GM18498 (cell line): ENCODE results near the gene CSK.

Experiments
- ATAC-seq: cut with Tn5 transposase; IDR thresholded peaks from one replicate; pipeline ENCODE4 v1.9.1; 2021; ENCODE audit warnings: mild to moderate bottlenecking, moderate library complexity; ENCODE audit not compliant: unreplicated experiment

CSK gene

DNA sequence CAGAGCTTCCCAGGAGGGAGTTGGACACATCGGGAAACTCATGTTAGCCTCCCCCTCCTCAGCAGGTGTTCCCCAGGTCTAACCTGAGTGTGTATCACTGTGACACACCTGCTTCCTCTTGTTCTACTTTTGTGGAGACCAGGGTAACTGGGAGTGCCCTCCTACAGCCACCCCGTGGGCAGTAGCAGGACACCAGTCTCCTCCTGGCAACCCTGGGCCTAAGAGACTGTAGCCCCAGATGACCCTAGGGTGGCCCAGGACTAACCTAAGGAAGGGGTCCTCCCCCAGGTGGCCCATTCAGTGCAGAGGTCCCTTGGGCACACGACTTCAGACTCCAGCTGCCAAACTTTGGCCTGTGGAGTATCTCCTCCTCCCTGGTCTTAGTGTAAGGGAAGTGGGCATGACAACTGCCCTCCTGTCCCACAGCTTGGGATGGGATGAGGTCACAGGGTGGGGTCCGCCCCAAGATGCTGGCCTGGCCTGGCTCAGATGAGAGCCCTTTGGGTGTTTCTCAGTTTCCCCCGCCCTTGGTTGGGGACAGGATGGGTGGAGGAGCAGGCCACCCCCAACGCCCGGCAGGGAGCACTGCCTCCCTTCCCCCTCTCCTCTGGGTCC lies 4.8 kb downstream of the CSK start:
- no peak for ATAC-seq

DNA sequence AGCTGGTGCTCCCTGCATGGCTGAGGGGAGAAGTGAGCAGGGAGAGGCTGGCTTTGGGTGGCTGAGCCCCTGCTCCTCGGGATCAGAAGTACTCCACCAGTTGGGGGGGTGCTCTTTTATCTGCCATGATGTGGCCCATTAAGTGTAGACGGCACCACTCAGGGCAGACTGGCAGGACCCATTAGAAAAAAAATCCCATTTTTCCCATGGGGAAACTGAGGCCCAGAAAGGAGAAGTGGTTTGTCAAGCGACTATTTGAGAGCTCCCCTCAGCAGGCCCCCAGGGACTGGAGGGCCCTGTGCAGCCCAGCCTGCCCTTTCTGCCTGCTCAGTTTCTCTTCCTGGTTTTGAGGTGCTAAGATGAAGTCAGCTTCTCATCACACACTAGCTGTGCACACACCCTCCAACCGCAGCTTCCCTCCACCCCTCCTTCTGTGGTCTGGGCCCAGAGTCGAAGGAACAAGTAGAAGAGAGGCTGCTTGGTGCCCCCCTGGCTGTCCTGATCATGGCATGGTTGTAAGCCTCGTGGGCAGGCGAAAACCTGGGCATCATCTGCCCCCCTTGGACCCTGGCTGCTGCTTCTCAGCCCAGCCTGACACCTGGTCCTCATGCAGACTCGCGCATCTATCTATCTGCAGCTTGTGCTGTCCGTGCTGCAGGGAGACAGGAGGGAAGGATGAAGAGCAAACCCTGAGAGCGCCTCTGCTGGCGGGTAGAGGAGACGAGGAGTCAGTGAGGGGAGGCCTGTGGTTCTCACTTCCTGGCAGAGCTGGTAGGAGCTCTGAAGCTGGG lies 5.6 kb downstream of the CSK start:
- ATAC-seq = peak; percentile 52

DNA sequence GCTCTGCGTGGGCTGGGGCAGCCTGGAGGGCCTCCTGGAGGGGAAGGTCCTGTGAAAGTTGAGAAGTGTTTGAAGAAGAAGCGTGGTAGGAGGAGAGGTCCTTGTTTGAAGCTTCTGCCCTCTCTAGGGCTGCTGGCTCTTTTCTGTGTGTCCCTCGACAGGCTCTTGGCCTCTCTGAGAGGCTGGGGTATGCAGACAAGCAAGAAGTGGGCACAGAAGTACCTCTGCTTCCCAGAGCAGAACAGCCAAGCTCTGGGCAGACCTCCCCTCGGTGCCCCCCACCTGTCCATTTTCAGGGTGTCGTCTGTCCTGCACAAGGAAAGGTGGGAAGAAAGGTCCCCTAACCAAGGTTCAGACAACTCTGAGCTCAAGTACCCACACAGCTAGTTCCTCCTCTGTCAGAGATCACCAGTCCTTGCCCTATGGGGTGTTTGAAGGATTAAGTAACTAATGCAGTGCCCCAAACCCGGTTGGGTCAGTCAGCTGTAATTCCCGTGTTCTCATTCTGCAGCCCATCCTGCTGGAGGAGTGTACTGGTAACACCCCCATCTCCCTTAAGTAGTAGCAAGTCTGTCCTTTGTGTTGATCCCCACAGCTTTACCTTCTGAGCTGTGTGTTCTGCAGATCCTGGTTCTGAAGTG lies 6.3 kb downstream of the CSK start:
- ATAC-seq = no peak

DNA sequence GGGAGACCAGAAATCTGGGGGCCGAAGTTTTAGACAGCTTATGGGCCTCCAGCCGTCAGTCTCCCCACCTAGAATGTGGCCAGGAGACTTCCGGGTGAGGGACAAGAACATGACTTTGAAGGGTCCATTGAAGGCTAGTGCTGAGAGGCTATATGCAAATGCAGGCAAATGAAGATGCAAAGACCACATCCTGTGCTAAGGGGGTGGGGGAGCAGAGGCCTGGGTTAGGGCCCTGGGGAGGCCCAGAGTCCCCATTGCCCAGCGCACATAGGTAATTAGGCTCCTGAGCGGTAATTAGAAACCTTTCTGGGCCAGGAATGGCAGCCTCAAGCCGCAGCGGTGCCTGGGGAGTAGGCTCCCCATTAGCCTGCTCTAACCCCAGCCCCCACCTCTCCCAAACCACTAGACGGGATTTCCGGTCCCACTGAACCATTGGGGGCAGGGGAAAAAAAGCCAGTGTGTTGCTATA lies 6.8 kb downstream of the CSK start:
- ATAC-seq = peak; percentile 38

- no peak for ATAC-seq
Observed at GRCh38 chr15:74789171-74789631, 7.3 kb downstream of the CSK start.

DNA sequence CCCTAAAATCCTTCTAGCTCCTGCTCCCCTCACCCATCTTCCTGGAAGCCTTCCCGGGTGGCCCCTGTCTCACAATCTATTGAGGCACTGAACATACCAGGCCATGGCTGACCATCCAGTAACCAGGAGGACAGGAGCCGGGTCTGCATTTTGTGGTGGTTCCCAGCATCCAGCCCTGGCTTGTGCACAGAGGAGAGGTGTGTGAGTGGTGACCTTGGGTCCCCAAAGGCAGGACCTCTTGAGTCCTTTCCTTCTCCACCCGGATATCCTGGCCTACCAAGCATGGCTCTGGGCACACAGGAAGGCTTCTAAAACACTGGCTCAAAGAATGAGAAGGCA lies 7.8 kb downstream of the CSK start:
- ATAC-seq = no peak

DNA sequence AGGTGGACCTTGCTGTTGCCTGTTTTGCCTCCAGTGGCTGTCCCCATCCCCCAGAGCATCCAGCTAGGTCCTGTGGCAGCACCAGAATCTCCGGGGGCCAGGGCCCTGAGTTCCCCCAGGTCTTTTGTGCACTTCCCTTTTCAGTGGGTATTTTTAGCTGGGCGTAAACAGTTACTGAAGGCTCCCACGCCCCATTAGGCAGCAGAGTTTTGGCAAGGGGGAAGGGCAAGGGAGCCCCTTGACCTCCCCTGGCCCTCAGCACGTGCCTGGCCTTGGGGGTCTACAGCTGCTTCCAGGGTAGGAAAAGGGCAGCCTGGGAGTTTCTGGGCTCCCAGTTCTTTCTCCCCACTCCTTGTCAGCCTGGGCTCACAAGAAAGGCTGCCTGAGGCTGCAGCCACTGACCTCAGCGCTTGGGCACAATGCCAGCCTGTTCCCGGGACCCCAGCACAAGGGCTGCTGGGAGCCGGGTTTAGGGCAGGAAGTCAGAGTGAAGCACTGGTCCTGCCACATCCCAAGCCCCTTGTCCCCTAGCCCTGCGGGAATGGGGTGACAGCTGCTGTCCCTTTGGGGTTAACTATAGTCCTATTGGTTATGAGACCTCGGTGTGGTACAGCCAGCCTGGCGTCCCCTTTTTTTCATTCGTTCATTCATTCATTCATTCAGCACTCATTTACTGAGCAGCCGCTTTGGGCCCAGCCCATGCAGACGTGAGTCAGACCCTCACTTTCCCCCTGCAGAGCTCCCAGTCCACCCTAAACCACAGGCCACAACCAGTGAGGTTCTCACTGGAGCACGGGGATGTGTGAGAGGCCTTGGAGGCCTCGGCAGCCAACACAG lies 8.4 kb downstream of the CSK start:
- no peak for ATAC-seq

DNA sequence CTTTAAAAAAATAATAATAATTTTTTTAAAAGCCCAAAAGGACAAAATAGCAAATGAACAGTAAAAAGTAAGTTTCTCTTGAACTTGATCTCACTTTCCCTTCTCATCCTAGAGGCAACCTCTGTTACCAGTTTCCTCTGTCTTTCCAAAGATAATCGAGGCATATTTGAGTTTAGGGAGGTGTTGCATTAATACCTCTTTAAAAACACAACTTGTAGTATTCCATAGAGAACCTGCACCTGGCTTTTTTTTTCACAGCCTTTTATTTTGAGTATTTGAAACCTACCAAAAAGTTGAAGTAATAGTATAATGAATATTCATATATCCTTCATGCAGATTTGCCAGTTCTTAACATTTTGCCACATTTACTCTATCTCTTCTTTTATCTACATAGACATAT lies 9.1 kb downstream of the CSK start:
- ATAC-seq = no peak

- no peak for ATAC-seq
Observed at GRCh38 chr15:74791667-74792066, 9.8 kb downstream of the CSK start.

DNA sequence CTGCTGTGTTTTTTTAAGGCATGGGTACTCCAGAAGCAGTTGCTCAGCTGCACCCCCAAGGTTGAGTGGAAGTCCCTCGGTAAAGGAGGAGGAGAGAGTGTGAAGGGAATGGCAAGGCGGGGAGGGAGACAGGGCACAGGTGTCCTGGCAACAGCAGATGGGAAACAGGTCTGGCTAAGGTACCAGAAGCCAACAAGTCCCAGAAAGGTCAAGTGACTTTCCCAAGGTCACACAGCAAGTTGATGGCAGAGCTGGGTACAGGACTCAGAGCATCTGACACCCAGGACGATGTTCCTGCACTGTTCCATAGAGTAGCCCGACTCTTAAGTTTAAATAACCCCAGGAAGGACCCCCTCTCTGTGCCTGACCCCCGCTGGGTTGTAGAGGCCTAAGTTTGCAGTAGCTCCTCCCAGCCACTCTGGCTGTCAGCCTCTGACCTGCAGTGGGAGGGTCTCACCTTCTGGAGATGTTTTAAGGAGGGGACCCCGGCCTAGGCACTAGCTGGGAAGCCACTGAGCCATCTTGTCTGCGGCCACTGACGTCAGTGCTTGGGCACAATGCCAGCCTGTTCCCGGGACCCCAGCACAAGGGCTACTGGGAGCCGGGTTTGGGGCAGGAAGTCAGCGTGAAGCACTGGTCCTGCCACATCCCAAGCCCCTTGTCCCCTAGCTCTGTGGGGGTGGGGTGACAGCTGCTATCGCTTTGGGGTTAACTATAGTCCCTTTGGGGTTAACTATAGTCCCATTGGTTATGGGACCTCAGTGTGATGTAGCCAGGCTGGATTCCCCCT lies 10.5 kb downstream of the CSK start:
- no peak for ATAC-seq

- no peak for ATAC-seq
Observed at GRCh38 chr15:74793135-74794028, 11.5 kb downstream of the CSK start.

DNA sequence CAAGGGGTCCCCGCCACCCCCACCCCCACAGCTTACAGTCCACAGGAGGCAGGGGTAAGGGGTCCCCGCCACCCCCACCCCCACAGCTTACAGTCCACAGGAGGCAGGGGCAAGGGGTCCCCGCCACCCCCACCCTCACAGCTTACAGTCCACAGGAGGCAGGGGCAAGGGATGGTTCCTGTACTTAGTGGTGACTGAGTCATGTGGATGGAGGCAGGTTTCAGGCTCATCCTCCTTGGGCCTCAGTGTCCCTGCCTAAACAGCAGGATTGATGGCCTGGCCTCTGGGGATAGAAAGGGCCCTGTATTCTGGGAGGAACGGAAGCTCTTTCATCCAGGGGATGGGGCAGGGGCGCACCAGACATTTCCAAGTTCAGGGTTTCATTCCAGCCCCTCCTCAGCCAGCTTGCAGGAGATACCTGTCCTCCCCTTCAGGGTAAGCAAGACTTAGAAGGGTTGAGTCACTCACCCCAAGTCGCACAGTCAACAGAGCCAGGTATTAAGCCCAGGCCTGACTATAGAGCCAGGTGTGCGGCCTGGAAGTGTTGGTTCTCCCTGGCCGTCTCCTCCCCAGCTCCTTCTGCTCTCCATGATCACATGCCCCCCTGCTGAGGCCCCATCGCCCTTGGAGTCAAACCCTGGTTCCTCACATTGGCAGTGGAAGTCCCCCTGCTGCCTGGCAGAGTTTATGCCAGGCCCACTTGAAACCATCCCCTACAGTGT lies 12.5 kb downstream of the CSK start:
- ATAC-seq = no peak

DNA sequence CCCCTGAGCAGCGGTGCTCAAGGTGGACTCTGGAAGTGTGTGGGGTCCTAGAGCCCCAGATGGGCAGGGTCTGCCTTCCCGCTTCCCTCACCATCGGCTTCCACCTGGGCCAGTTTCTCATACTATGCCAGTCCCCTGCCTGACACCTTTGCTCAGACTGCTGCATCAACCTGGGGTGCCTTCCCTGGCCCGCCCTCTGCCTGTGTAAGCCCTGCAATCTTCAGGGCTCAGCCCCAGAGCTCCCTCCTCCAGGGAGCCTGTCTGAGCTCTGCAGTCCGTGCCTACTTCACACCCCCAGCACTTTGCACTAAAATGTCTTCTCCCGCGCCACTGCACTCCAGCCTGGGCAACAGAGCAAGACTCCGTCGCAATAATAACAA lies 13.1 kb downstream of the CSK start:
- no peak for ATAC-seq

GRCh38 chr15:74795966-74796625 lies 14.2 kb downstream of the CSK start:
- ATAC-seq = no peak

GRCh38 chr15:74798388-74799254 lies 16.7 kb downstream of the CSK start:
- ATAC-seq = no peak

- no peak for ATAC-seq
Observed at GRCh38 chr15:74799255-74799855, 17.5 kb downstream of the CSK start.
